SK-N-SH treated with all-trans-retinoic acid at 6 μM for 48 hours (cell line): Measurements from ENCODE around the gene VPS13C.
A peak's percentile ranks its signal among the peaks of the same experiment; 100 is the strongest.

Source experiments
- ATAC-seq: fragments of 200-7000 bp; cut with Tn5 transposase; 3 replicates; pipeline ENCODE4 v1.9.1; 2020; ENCODE audit warnings: mild to moderate bottlenecking, moderate library complexity
- ARNTL ChIP-seq: fragments of 450-650 bp; formaldehyde crosslinking; IDR thresholded peaks from 2 replicates; pipeline ENCODE4 v1.5.0; 2020; ENCODE audit warnings: low read depth, mild to moderate bottlenecking, moderate library complexity, borderline replicate concordance
- BACH2 ChIP-seq: fragments of 250-450 bp; sonication (Bioruptor Pico); IDR thresholded peaks from 2 replicates; pipeline ENCODE4 v1.9.0; 2021; ENCODE audit warnings: mild to moderate bottlenecking, borderline replicate concordance
- CSDC2 ChIP-seq: fragments of 250-450 bp; sonication (Bioruptor Pico); IDR thresholded peaks from 2 replicates; pipeline ENCODE4 v1.5.0; 2020; ENCODE audit warnings: mild to moderate bottlenecking, moderate library complexity
- ESRRG ChIP-seq: fragments of 250-450 bp; sonication (Bioruptor Pico); IDR thresholded peaks from 2 replicates; pipeline ENCODE4 v1.6.1; 2021; ENCODE audit warnings: mild to moderate bottlenecking
- GLIS3 ChIP-seq: fragments of 250-450 bp; sonication (Bioruptor Pico); IDR thresholded peaks from 2 replicates; pipeline ENCODE4 v1.5.0; 2020; ENCODE audit warnings: mild to moderate bottlenecking, moderate library complexity
- ISL1 ChIP-seq: fragments of 250-450 bp; sonication (Bioruptor Pico); IDR thresholded peaks from 2 replicates; pipeline ENCODE4 v2.1.2; 2022; ENCODE audit warnings: mild to moderate bottlenecking, moderate library complexity
- OSR1 ChIP-seq: fragments of 250-450 bp; sonication (Bioruptor Pico); IDR thresholded peaks from 2 replicates; pipeline ENCODE4 v1.8.0; 2022; ENCODE audit warnings: moderate library complexity, mild to moderate bottlenecking, inconsistent platforms
- PPARA ChIP-seq: fragments of 250-450 bp; sonication (Bioruptor Pico); IDR thresholded peaks from 2 replicates; pipeline ENCODE4 v1.5.0; 2020; ENCODE audit warnings: mild to moderate bottlenecking, borderline replicate concordance
- RARB ChIP-seq: fragments of 250-450 bp; sonication (Bioruptor Pico); IDR thresholded peaks from 2 replicates; pipeline ENCODE4 v1.8.0; 2021; ENCODE audit warnings: mild to moderate bottlenecking, moderate library complexity
- SNAI2 ChIP-seq: fragments of 250-450 bp; sonication (Bioruptor Pico); IDR thresholded peaks from 2 replicates; pipeline ENCODE4 v1.5.0; 2020; ENCODE audit warnings: mild to moderate bottlenecking, moderate library complexity
- TCF4 ChIP-seq: fragments of 250-450 bp; sonication (Bioruptor Pico); IDR thresholded peaks from 2 replicates; pipeline ENCODE4 v1.8.0; 2021; ENCODE audit warnings: mild to moderate bottlenecking, moderate library complexity, borderline replicate concordance
- TOX ChIP-seq: fragments of 250-450 bp; sonication (Bioruptor Pico); IDR thresholded peaks from 2 replicates; pipeline ENCODE4 v1.8.0; 2021; ENCODE audit warnings: mild to moderate bottlenecking, moderate library complexity, borderline replicate concordance
- ZC3H10 ChIP-seq: fragments of 250-450 bp; sonication (Bioruptor Pico); IDR thresholded peaks from 2 replicates; pipeline ENCODE4 v1.5.1; 2021; ENCODE audit warnings: mild to moderate bottlenecking, moderate library complexity
- ZFP3 ChIP-seq: fragments of 250-450 bp; sonication (Bioruptor Pico); IDR thresholded peaks from 2 replicates; pipeline ENCODE4 v1.5.0; 2020; ENCODE audit warnings: mild to moderate bottlenecking, moderate library complexity
- ZFP30 ChIP-seq: fragments of 450-650 bp; formaldehyde crosslinking; IDR thresholded peaks from 2 replicates; pipeline ENCODE4 v1.5.0; 2022; ENCODE audit warnings: mild to moderate bottlenecking, moderate library complexity
- ZNF565 ChIP-seq: fragments of 450-650 bp; formaldehyde crosslinking; conservative IDR thresholded peaks from 2 replicates; pipeline ENCODE4 v1.5.0; 2020; ENCODE audit warnings: low read depth, mild to moderate bottlenecking, moderate library complexity
- ZNF70 ChIP-seq: fragments of 450-650 bp; formaldehyde crosslinking; IDR thresholded peaks from 2 replicates; pipeline ENCODE4 v1.5.0; 2020; ENCODE audit warnings: mild to moderate bottlenecking, moderate library complexity
- ZNF8 ChIP-seq: fragments of 450-650 bp; formaldehyde crosslinking; IDR thresholded peaks from 2 replicates; pipeline ENCODE4 v1.5.0; 2020; ENCODE audit warnings: mild to moderate bottlenecking, moderate library complexity
- TF ChIP-seq, protein P1 (sequence below): fragments of 250-450 bp; sonication (Bioruptor Pico); IDR thresholded peaks from 2 replicates; pipeline ENCODE4 v1.5.0; 2020; ENCODE audit warnings: mild to moderate bottlenecking, moderate library complexity
- TF ChIP-seq, protein P2 (sequence below): fragments of 250-450 bp; sonication (Bioruptor Pico); IDR thresholded peaks from 2 replicates; pipeline ENCODE4 v1.5.1; 2020; ENCODE audit warnings: low read depth, mild to moderate bottlenecking, moderate library complexity
- TF ChIP-seq, protein P3 (sequence below): fragments of 250-450 bp; sonication (Bioruptor Pico); IDR thresholded peaks from 2 replicates; pipeline ENCODE4 v1.8.0; 2021; ENCODE audit warnings: low read depth, mild to moderate bottlenecking, moderate library complexity, borderline replicate concordance
- TF ChIP-seq, protein P4 (sequence below): fragments of 250-450 bp; sonication (Bioruptor Pico); IDR thresholded peaks from 2 replicates; pipeline ENCODE4 v1.5.1; 2021; ENCODE audit warnings: mild to moderate bottlenecking, moderate library complexity
- TF ChIP-seq, protein P5 (sequence below): fragments of 250-450 bp; sonication (Bioruptor Pico); IDR thresholded peaks from 2 replicates; pipeline ENCODE4 v1.8.0; 2020; ENCODE audit warnings: mild to moderate bottlenecking, moderate library complexity, borderline replicate concordance

Gene VPS13C

DNA sequence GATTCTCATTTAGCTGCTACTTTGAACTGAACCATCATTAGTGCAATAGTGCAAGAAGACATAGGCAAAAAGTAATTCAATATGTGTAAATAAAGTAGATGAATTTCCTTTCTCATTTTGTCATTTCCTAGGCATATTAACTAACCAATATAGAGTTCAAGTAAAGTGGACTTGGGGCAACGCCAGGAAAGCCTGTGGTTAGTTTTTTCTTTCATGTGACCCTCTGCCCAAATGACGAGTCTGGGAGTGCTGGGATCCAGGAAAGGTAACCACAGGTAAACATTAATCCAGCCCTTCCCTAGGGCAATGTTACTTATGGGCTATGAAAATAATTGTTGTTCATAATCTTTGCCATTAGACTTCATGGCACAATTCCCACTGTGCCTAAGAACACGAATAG is 181.0 kb downstream of the VPS13C start:
- TF ChIP-seq ZFP3 (CRISPR knock-in tag) (no peak), PPARA (no peak), TCF4 (CRISPR knock-in tag) (no peak), ARNTL (CRISPR knock-in tag) (no peak), CSDC2 (no peak), SNAI2 (CRISPR knock-in tag) (no peak), TOX (no peak), ESRRG (CRISPR knock-in tag) (no peak), ZC3H10 (no peak), ZNF565 (CRISPR knock-in tag) (no peak), RARB (no peak), ZNF70 (no peak), ZFP30 (no peak)
- TF ChIP-seq, protein P1, sequence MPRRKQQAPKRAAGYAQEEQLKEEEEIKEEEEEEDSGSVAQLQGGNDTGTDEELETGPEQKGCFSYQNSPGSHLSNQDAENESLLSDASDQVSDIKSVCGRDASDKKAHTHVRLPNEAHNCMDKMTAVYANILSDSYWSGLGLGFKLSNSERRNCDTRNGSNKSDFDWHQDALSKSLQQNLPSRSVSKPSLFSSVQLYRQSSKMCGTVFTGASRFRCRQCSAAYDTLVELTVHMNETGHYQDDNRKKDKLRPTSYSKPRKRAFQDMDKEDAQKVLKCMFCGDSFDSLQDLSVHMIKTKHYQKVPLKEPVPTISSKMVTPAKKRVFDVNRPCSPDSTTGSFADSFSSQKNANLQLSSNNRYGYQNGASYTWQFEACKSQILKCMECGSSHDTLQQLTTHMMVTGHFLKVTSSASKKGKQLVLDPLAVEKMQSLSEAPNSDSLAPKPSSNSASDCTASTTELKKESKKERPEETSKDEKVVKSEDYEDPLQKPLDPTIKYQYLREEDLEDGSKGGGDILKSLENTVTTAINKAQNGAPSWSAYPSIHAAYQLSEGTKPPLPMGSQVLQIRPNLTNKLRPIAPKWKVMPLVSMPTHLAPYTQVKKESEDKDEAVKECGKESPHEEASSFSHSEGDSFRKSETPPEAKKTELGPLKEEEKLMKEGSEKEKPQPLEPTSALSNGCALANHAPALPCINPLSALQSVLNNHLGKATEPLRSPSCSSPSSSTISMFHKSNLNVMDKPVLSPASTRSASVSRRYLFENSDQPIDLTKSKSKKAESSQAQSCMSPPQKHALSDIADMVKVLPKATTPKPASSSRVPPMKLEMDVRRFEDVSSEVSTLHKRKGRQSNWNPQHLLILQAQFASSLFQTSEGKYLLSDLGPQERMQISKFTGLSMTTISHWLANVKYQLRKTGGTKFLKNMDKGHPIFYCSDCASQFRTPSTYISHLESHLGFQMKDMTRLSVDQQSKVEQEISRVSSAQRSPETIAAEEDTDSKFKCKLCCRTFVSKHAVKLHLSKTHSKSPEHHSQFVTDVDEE (CRISPR knock-in tag) = no peak
- TF ChIP-seq, protein P2, sequence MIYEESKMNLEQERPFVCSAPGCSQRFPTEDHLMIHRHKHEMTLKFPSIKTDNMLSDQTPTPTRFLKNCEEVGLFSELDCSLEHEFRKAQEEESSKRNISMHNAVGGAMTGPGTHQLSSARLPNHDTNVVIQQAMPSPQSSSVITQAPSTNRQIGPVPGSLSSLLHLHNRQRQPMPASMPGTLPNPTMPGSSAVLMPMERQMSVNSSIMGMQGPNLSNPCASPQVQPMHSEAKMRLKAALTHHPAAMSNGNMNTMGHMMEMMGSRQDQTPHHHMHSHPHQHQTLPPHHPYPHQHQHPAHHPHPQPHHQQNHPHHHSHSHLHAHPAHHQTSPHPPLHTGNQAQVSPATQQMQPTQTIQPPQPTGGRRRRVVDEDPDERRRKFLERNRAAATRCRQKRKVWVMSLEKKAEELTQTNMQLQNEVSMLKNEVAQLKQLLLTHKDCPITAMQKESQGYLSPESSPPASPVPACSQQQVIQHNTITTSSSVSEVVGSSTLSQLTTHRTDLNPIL (CRISPR knock-in tag) = no peak
- TF ChIP-seq, protein P3, sequence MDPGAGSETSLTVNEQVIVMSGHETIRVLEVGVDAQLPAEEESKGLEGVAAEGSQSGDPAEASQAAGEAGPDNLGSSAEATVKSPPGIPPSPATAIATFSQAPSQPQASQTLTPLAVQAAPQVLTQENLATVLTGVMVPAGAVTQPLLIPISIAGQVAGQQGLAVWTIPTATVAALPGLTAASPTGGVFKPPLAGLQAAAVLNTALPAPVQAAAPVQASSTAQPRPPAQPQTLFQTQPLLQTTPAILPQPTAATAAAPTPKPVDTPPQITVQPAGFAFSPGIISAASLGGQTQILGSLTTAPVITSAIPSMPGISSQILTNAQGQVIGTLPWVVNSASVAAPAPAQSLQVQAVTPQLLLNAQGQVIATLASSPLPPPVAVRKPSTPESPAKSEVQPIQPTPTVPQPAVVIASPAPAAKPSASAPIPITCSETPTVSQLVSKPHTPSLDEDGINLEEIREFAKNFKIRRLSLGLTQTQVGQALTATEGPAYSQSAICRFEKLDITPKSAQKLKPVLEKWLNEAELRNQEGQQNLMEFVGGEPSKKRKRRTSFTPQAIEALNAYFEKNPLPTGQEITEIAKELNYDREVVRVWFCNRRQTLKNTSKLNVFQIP (CRISPR knock-in tag) = no peak
- TF ChIP-seq, protein P4, sequence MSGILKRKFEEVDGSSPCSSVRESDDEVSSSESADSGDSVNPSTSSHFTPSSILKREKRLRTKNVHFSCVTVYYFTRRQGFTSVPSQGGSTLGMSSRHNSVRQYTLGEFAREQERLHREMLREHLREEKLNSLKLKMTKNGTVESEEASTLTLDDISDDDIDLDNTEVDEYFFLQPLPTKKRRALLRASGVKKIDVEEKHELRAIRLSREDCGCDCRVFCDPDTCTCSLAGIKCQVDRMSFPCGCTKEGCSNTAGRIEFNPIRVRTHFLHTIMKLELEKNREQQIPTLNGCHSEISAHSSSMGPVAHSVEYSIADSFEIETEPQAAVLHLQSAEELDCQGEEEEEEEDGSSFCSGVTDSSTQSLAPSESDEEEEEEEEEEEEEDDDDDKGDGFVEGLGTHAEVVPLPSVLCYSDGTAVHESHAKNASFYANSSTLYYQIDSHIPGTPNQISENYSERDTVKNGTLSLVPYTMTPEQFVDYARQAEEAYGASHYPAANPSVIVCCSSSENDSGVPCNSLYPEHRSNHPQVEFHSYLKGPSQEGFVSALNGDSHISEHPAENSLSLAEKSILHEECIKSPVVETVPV (CRISPR knock-in tag) = no peak
- ATAC-seq = no peak

DNA sequence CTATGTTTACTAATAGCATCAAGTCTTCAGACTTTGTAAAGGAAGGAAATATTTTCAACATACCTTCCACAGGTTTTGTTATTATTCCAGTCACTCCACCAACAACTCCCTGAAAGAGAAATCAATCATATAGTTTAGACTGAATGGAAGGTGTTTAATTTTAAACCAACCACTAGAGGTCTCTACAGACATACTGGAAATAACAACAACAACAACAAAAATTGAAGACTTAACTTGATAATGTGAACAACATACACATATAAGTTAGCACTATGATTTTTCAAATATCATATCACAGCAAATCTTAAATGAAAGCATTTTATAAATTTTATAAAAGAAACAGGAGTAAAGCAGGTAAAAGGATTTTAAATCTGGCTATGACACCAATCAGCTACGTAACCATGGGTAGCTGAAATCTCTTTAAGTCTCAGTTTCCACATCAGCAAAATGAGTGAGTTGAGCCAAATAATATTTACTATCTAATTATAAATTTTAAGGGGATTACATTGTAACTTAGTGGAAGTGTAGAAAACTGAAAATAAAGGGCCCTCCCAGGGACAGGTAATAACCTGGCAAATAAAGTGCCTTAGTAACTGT is 188.2 kb downstream of the VPS13C start:
- peak; percentile 61; the same call in 2 of the 3 replicates for ATAC-seq
- TF ChIP-seq PPARA = no peak
- TF ChIP-seq TCF4 (CRISPR knock-in tag) = no peak
- TF ChIP-seq, protein P3 (CRISPR knock-in tag) = no peak
- no peak for TF ChIP-seq SNAI2 (CRISPR knock-in tag)
- no peak for TF ChIP-seq ARNTL (CRISPR knock-in tag)
- no peak for TF ChIP-seq TOX
- TF ChIP-seq OSR1 = no peak
- no peak for TF ChIP-seq ZC3H10
- no peak for TF ChIP-seq ZNF70
- TF ChIP-seq, protein P5, sequence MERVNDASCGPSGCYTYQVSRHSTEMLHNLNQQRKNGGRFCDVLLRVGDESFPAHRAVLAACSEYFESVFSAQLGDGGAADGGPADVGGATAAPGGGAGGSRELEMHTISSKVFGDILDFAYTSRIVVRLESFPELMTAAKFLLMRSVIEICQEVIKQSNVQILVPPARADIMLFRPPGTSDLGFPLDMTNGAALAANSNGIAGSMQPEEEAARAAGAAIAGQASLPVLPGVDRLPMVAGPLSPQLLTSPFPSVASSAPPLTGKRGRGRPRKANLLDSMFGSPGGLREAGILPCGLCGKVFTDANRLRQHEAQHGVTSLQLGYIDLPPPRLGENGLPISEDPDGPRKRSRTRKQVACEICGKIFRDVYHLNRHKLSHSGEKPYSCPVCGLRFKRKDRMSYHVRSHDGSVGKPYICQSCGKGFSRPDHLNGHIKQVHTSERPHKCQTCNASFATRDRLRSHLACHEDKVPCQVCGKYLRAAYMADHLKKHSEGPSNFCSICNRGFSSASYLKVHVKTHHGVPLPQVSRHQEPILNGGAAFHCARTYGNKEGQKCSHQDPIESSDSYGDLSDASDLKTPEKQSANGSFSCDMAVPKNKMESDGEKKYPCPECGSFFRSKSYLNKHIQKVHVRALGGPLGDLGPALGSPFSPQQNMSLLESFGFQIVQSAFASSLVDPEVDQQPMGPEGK (CRISPR knock-in tag) = no peak
- no peak for TF ChIP-seq BACH2 (CRISPR knock-in tag)
- no peak for TF ChIP-seq RARB
- TF ChIP-seq, protein P1 (CRISPR knock-in tag) = no peak
- TF ChIP-seq GLIS3 (CRISPR knock-in tag) = no peak
- TF ChIP-seq ZNF8 = no peak
- no peak for TF ChIP-seq CSDC2
- no peak for TF ChIP-seq ZNF565 (CRISPR knock-in tag)
- no peak for TF ChIP-seq ISL1 (CRISPR knock-in tag)
